Measurements from ENCODE around the gene FAM3B. TPM values are rescaled to one million over a fixed set of nuclear protein-coding genes. Genes with fewer than 3 reads are reported as not detected.

The FAM3B gene
- total and polyA plus RNA-seq, 2 experiments from 2014 or later, result 2.5 to 3.6 TPM

DNA sequence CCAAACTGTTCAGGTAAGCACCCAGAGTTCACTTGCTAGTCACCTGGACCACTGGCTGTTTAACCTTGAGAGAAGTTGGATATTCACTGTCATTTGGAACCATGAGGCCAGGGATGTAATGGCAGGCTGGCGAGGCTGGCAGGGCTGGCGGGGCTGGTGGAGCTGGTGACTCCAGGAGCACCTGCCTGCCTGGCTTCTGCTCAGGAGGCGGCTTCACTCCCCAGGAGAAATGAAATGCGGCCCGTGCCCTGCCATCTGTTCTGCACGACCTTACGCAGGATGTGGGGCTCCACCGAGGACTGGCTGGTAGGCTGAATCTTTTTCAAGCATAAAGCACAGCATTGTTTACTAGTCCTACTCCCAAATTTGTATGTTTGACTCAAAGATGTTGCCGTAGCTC, 86.7 kb downstream of the FAM3B start:
- Histone ChIP-seq H3F3A (replicated peaks; ENCODE audit: low read depth) (no peaks in the 10 kb centered on the region), H3K27ac (ENCODE audit: low read depth) (no peak overlapping the region), H3K4me3 (no peak overlapping the region), H3K9me2 (ENCODE audit: insufficient read depth) (no peaks in the 10 kb centered on the region), H4K20me1 (replicated peaks; ENCODE audit: insufficient read depth) (no peaks in the 10 kb centered on the region), H3K4me1 (ENCODE audit: insufficient read depth) (no peaks in the 10 kb centered on the region), H3K4me2 (no peak overlapping the region), H3K27me3 (ENCODE audit: insufficient read depth) (no peaks in the 10 kb centered on the region), H3K79me2 (replicated peaks; ENCODE audit: insufficient read depth) (no peaks in the 10 kb centered on the region), H2AFZ (no peak overlapping the region), H3K36me3 (ENCODE audit: insufficient read depth) (no peaks in the 10 kb centered on the region; the same call in 1 of the 2 replicates)
- H3K27ac Mint-ChIP-seq, result no peak overlapping the region
- H3K4me1 Mint-ChIP-seq, result no peaks in the 10 kb centered on the region
- TF ChIP-seq STAT1 (IDR thresholded peaks at IDR 0.05; ENCODE audit: unreplicated experiment), result no peak
- ATAC-seq (no peak), DNase-seq (ENCODE audit: low spot score) (no peak)
- H3K9me3 Mint-ChIP-seq, result no peaks in the 10 kb centered on the region
- no peak overlapping the region for H3K4me3 Mint-ChIP-seq
- no peaks in the 10 kb centered on the region; the same call in 2 of the 3 replicates for H3K36me3 Mint-ChIP-seq (ENCODE audit: low read depth)
- peaks cover 6% of the 10 kb centered on the region for H3K27me3 Mint-ChIP-seq (ENCODE audit: insufficient read depth, low read depth, poor library complexity)

DNA sequence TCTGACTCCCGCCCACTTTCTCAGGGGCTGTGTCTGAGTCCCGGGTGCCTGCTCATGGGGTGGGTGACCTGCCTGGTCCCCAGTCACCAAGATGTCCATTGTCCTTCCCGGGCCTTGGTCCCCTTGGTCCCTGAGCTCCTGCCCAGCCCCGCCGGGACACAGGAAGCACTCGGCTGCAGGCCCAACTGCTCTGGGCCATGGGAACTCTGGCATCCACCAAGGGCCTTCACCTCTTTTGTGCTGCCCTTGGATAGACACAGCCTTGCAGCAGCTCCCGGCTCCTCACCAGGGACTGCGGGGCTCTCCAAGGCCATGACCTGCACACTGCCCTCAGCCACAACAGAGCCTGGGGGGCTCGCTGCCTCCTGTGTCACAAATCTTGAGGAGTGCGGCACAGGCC, 87.4 kb downstream of the FAM3B start:
- no peaks in the 10 kb centered on the region for H4K20me1 ChIP-seq (replicated peaks; ENCODE audit: insufficient read depth)
- no peak overlapping the region for H3K27ac ChIP-seq (ENCODE audit: low read depth)
- no peaks in the 10 kb centered on the region for H3F3A ChIP-seq (replicated peaks; ENCODE audit: low read depth)
- no peaks in the 10 kb centered on the region for H3K4me1 ChIP-seq (ENCODE audit: insufficient read depth)
- H3K27me3 ChIP-seq (ENCODE audit: insufficient read depth), result no peaks in the 10 kb centered on the region
- Mint-ChIP-seq H3K36me3 (ENCODE audit: low read depth) (no peaks in the 10 kb centered on the region; the same call in 2 of the 3 replicates), H3K4me3 (no peak overlapping the region), H3K27me3 (ENCODE audit: insufficient read depth, low read depth, poor library complexity) (peaks cover 6% of the 10 kb centered on the region), H3K27ac (no peak overlapping the region), H3K9me3 (no peaks in the 10 kb centered on the region), H3K4me1 (no peaks in the 10 kb centered on the region)
- H3K36me3 ChIP-seq (ENCODE audit: insufficient read depth), result no peaks in the 10 kb centered on the region; the same call in 1 of the 2 replicates
- no peak overlapping the region for H3K4me3 ChIP-seq
- no peak overlapping the region for H2AFZ ChIP-seq
- no peaks in the 10 kb centered on the region for H3K9me2 ChIP-seq (ENCODE audit: insufficient read depth)
- TF ChIP-seq REST (IDR thresholded peaks at IDR 0.05; ENCODE audit: unreplicated experiment) (no peak), ETS1 (IDR thresholded peaks at IDR 0.05) (no peak), ZNF114 (CRISPR knock-in tag; IDR thresholded peaks at IDR 0.05) (no peak), JUNB (IDR thresholded peaks at IDR 0.05; ENCODE audit: unreplicated experiment) (no peak), CTCF (conservative IDR thresholded peaks at IDR 0.05; ENCODE audit: low read depth in 2 of 2) (no peak), EZH2phosphoT487 (IDR thresholded peaks at IDR 0.05; ENCODE audit: unreplicated experiment) (no peak), ZNF331 (CRISPR knock-in tag; IDR thresholded peaks at IDR 0.05; ENCODE audit: low read depth) (no peak), CREB1 (CRISPR knock-in tag; IDR thresholded peaks at IDR 0.05; ENCODE audit: low read depth) (no peak)
- ATAC-seq, result no peak
- no peaks in the 10 kb centered on the region for H3K79me2 ChIP-seq (replicated peaks; ENCODE audit: insufficient read depth)
- no peak overlapping the region for H3K4me2 ChIP-seq
- no peak for DNase-seq (ENCODE audit: low spot score)

Data from GM23338 (cell line).